NOMO-1 treated with DMSO at 0.1 percent for 48 hours (cell line): ENCODE results near the gene HOXD9.

Experiments
- DNase-seq: peaks from one replicate; lab custom pipeline; 2025; ENCODE audit not compliant: unreplicated experiment; lab: John Stamatoyannopoulos, UW

Gene HOXD9

DNA sequence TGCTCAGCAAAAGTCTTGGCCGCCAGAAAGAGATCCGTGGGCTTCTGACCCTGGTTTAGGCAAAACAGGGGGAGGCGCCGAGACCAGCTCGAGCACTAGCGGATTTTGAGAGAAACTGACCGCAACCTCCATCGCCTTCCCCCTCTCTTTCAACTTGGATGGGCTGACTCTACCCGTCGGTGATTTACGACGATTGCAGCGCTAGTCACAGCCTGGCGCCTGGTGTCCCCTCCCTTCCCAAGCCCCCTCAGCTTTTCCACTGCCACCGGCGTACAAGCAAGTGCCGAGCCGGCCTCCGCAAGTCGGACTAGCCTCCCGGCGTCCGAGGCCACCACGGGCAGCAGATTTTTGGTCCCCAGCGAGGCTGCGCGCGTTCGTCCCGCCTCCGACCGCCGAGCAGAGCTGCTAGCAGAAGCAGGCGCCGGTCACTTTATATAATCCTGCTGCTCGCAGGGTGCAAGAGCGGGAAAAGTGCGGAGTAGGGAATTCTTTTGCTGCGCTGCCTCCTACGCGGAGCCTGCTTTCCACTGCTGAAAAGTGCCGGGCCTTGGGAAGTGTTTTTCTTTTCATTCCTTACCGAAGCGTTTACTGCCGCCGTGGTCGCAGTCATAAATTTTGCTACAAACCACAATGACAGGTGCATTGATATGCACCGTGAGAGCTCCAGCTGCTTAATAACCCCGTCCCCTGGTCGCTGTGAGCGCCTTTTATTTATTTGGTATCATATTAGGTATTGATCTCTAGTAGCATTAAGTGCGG, 42.3 kb downstream of the HOXD9 start:
- DNase-seq, result no peak

DNA sequence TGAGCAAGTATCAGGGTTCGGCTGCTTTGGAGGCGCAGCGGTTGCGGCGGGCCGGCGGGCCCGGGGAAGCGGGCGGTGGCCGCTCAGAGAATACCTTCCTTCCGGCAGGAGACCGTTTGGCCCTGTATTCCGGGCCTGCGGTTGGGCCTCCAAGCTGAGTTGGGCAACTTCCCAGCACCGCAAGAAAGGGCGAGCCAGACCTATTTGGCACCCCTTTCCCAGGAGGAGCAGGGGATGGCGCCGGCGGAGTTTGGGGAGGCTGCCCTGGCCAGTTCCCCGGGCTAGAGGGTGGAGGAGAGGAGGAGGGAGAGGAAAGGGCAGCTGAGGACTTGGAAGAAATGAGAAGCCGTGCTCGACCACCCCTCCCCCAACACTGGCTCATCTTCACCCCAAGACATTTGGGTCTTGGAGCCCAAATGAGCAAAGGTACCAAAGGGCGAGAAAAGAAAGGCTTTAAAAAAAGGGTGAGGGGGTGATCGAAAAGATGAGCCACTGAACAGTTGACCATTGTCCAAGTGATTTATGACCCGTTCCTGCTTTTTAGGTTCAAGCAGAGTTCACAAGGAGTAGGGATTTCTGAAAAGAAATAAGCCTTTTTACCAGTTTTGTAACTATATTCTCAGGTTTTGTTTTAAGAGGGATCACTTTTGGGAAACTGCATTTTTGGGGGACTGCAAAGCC, 43.0 kb downstream of the HOXD9 start:
- no peak for DNase-seq

DNA sequence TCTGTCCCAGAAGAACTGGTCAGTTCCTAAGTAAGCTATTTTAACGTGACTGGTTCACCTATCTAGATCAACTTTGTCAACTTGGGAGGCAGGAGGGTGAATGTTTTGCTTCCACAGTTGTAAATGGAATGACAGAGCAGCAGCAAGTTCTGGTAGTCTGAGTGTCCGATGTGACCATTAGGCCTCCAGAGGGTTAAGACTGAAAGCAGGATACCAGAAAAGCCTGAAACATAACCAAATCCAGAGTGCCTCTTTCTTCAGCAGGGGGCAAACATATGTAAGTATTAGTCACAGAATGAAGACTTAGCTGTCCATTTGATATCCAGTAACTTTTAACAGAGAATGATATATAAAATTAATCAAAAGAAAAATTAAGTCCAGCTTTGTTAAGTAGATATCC, 43.8 kb downstream of the HOXD9 start:
- no peak for DNase-seq

DNA sequence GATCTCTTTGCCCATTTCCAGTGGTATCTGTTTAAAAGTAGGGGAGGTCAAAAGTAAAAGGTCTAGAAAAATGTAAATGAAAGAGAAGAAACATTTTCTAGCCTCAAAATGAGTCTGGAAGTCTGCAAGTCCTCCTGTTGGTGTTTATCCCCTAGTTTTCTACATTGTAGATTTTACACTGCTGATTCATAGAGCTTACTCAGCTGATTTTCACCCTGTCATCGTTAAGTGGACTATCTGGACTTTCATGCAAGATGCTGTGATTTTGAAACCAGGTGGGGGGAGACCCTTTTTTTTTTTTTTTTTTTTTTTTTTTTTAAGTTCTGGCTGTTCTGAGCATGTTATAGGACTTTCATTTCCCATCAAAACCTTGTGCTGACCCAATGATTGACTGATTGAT, 44.9 kb downstream of the HOXD9 start:
- no peak for DNase-seq

DNA sequence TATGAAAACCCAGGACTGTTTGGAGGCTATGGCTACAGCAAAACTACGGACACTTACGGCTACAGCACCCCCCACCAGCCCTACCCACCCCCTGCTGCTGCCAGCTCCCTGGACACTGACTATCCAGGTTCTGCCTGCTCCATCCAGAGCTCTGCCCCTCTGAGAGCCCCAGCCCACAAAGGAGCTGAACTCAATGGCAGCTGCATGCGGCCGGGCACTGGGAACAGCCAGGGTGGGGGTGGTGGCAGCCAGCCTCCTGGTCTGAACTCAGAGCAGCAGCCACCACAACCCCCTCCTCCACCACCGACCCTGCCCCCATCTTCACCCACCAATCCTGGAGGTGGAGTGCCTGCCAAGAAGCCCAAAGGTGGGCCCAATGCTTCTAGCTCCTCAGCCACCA, 46.7 kb downstream of the HOXD9 start:
- no peak for DNase-seq

DNA sequence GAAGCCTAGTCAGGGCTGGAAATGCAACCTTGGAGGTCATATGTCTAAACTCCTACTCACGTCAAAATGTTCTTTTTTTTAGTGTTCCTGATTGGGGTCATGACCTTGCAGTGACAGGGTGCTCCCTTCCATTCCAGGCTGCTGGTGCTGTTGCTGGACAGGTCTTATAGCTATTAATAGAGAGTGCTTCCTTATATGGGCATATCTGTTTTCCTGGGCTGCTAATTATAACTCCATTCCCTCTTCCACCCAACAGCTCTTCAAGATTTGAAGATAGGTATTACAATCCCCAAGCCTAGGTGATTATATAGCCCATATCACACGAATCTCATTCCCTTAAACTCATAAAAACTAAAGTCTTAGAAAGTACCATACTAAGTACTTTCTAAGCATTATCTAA, 47.2 kb downstream of the HOXD9 start:
- DNase-seq, result no peak

DNA sequence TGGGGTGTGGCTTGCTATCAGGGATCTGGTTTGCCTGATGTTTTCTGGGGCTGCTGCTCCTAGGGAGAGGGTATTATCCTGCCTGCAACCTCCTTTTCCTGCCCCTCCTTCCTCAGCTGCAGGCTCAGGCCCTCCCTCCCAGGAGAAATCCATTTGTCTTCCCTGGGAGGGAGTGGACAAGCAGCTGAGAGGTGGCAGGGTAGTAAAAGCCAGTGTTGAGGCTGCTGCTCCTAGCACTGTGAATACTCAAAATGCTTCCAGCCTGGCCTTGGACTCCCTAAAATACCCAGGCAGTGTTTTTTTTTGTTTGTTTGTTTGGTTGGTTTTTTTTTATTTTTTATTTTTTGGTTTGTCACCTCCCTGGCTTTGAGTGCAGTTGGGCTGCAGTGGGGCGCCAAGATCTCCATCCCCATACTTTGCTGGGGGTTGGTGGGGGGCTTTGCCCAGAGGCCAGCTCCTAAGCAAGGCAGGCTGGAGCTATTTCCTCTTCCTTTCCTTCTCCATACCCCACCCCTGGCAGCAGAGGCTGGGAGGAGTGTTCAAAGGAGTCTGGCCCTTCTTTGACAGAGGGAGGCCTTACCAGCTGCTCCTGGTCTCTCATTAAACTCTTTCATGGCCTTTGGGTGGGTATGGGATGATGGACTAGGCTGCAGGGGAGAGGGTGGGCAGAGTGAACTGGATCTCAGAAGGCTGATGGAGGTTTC, 48.2 kb downstream of the HOXD9 start:
- no peak for DNase-seq

DNA sequence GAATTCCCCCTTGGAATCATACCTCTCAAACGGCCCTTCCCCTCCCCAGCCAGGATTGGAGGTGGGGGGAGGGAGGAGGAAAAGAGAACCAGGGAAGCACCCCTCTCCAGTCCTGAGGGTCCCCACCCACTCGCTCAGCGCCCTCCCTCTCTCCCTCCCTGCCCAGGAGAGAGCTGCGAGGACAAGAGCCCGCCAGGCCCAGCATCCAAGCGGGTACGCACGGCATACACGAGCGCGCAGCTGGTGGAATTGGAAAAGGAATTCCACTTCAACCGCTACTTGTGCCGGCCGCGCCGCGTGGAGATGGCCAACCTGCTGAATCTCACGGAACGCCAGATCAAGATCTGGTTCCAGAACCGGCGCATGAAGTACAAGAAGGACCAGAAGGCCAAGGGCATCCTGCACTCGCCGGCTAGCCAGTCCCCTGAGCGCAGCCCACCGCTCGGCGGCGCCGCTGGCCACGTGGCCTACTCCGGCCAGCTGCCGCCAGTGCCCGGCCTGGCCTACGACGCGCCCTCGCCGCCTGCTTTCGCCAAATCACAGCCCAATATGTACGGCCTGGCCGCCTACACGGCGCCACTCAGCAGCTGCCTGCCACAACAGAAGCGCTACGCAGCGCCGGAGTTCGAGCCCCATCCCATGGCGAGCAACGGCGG, 49.0 kb downstream of the HOXD9 start:
- DNase-seq, result no peak

DNA sequence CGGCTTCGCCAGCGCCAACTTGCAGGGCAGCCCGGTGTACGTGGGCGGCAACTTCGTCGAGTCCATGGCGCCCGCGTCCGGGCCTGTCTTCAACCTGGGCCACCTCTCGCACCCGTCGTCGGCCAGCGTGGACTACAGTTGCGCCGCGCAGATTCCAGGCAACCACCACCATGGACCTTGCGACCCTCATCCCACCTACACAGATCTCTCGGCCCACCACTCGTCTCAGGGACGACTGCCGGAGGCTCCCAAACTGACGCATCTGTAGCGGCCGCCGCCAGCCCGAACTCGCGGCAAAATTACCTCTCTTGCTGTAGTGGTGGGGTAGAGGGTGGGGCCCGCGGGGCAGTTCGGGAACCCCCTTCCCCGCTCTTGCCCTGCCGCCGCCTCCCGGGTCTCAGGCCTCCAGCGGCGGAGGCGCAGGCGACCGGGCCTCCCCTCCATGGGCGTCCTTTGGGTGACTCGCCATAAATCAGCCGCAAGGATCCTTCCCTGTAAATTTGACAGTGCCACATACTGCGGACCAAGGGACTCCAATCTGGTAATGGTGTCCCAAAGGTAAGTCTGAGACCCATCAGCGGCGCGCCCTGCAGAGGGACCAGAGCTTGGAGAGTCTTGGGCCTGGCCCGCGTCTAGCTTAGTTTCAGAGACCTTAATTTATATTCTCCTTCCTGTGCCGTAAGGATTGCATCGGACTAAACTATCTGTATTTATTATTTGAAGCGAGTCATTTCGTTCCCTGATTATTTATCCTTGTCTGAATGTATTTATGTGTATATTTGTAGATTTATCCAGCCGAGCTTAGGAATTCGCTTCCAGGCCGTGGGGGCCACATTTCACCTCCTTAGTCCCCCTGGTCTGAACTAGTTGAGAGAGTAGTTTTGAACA, 49.7 kb downstream of the HOXD9 start:
- DNase-seq, result no peak

DNA sequence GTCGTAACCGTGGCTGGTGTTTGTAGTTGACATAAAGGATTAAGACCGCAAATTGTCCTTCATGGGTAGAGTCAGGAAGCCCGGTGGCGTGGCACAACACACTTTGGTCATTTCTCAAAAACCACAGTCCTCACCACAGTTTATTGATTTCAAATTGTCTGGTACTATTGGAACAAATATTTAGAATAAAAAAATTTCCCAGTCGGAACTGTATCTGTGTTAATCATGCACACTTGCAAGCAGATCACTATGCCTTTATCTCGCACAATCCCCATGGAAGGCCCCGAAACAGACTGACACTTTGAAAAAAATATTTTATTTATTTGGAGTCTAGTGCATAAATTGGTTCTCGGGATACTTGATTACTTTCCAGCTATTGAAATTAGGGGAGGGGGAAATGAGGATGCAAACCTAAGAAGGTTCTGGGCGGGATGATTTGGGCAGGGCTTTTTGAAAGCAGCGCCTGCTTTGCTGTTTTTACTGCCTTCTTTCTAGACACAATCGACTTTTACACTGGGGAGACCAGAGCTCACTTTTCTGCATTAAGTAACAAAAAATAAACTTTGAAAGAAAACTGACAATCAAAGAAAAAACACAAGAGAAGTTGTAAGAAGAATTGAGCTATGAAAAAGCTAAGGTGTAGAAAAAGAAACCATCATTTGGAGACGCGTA, 50.5 kb downstream of the HOXD9 start:
- DNase-seq, result no peak

DNA sequence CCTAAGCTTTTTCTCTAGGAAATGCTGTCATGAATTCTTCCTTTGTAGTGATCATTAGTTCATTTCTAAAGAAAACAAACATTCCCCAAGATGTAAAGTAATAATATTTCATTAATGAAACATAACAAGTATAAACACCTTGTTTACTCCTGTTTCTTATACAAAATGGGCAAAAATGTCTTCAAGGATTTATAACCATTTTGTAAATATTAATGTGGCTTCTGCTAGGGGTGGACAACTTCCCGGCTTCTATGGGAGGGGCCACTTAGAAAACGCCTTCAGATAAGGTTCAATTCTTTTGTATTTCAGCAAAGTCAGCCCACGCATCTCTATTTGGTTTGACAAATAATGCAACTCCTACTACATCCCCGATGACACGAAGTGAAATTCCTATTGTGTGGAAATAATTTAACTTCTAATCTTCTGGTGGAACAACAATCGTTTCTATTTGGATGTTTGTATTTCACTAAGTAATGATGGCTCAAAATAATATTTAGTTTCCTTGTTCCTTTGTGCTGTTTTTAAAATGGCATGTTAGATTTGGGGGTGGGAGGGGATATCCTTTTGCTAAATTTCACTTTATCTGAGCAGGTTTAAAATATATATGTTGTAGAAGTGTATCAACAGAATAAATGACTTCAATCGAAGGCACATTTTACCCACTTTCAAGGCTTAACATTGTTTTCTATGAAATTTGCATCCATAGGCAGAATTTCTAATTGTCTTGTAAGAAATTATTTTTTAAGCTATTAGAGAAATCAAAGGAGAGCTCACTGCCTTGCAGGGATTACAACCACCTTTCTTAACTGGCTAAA, 51.3 kb downstream of the HOXD9 start:
- DNase-seq, result no peak

DNA sequence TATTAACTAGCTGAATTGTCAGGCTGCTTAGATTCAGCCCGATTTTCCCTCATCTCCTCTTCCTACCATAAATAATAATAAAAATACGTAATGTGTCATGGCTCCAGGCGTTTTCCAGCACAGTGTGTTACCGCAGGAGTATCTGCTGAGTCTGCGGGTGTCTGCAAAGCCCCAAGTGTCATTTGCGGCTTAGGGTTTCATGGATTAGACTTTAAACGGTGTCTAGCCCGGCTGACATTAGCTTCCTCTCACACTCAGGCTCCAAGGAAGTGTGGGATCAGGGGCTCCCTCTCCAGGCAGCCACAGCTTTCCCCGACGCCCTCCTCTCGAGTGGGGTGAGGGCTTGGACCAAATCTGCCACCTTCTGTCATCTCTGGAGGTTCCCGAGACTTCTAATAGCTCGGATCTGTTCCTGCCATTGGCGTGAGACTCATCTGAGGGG, 51.9 kb downstream of the HOXD9 start:
- DNase-seq, result no peak
